ENCODE data around the gene KERA.

KERA gene

DNA sequence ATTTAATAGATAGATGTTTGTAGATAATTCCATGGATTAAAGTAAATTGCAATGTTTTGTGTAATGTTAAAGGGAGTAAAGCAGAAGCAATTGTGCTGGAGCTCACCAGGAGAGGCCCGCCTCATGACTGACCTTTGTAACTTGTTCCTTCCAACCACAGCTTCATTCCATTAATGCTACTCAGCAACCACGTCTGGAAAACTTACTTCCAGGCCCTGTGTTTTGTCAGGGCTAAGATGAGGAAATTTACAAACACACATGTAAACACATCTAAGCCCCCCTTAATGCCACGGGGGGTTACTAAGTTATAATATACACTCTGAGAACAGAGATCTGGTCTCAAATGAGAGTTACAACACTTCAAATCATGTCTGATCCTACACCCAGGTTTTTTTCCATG is 41.1 kb upstream of the KERA start:
- Histone ChIP-seq H3K9me2 (ENCODE audit: low read depth, low read length) (no peaks in the 10 kb centered on the region), H3K79me2 (ENCODE audit: insufficient read depth, low read length) (no peaks in the 10 kb centered on the region), H3K4me3 (ENCODE audit: low read depth, low read length, poor library complexity, severe bottlenecking) (no peak overlapping the region), H3K9me3 (ENCODE audit: low read length) (no peaks in the 10 kb centered on the region), H2AFZ (ENCODE audit: low read length) (no peak overlapping the region), H3K4me1 (ENCODE audit: insufficient read depth, low read length, severe bottlenecking) (no peaks in the 10 kb centered on the region), H3K27me3 (ENCODE audit: insufficient read depth, low read length) (no peaks in the 10 kb centered on the region), H3F3A (ENCODE audit: insufficient read depth, low read length) (no peaks in the 10 kb centered on the region), H3K9ac (ENCODE audit: low read length) (no peak overlapping the region), H3K36me3 (ENCODE audit: insufficient read depth, low read length) (no peaks in the 10 kb centered on the region), H3K27ac (ENCODE audit: low read depth, low read length, poor library complexity, severe bottlenecking) (no peak overlapping the region), H4K20me1 (ENCODE audit: insufficient read depth, low read length) (no peaks in the 10 kb centered on the region), H3K4me2 (ENCODE audit: low read length) (no peak overlapping the region)
- no peak for TF ChIP-seq EZH2 (IDR thresholded peaks at IDR 0.05; ENCODE audit: borderline replicate concordance, low read length)
- TF ChIP-seq, protein P1, sequence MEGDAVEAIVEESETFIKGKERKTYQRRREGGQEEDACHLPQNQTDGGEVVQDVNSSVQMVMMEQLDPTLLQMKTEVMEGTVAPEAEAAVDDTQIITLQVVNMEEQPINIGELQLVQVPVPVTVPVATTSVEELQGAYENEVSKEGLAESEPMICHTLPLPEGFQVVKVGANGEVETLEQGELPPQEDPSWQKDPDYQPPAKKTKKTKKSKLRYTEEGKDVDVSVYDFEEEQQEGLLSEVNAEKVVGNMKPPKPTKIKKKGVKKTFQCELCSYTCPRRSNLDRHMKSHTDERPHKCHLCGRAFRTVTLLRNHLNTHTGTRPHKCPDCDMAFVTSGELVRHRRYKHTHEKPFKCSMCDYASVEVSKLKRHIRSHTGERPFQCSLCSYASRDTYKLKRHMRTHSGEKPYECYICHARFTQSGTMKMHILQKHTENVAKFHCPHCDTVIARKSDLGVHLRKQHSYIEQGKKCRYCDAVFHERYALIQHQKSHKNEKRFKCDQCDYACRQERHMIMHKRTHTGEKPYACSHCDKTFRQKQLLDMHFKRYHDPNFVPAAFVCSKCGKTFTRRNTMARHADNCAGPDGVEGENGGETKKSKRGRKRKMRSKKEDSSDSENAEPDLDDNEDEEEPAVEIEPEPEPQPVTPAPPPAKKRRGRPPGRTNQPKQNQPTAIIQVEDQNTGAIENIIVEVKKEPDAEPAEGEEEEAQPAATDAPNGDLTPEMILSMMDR (IDR thresholded peaks at IDR 0.05; ENCODE audit: low read length) = no peak

DNA sequence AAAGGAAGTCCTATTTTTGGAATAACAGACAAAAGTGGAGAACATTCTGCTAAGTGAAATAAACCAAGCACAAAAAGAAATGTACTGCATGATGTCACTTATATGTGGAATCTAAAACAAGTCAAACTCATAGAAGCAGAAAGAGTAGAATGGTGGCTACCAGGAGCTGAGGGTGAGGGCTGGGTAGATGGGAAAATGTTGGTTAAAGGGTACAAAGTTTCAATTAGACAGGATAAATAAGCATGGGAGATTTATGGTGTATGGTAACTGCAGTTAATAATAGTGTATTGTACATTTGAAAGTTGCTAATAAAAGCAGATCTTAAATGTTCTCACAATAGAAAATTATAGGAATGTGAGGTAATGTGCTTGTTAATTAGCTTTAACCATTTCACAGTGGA is 40.6 kb upstream of the KERA start:
- Histone ChIP-seq H3K9me3 (ENCODE audit: low read length) (no peaks in the 10 kb centered on the region), H3K4me2 (ENCODE audit: low read length) (no peak overlapping the region), H3K9me2 (ENCODE audit: low read depth, low read length) (no peaks in the 10 kb centered on the region), H3K27ac (ENCODE audit: low read depth, low read length, poor library complexity, severe bottlenecking) (no peak overlapping the region), H2AFZ (ENCODE audit: low read length) (no peak overlapping the region), H3K27me3 (ENCODE audit: insufficient read depth, low read length) (no peaks in the 10 kb centered on the region), H3K4me1 (ENCODE audit: insufficient read depth, low read length, severe bottlenecking) (no peaks in the 10 kb centered on the region), H3K79me2 (ENCODE audit: insufficient read depth, low read length) (no peaks in the 10 kb centered on the region), H3K4me3 (ENCODE audit: low read depth, low read length, poor library complexity, severe bottlenecking) (no peak overlapping the region), H3K36me3 (ENCODE audit: insufficient read depth, low read length) (no peaks in the 10 kb centered on the region), H3K9ac (ENCODE audit: low read length) (no peak overlapping the region), H4K20me1 (ENCODE audit: insufficient read depth, low read length) (no peaks in the 10 kb centered on the region), H3F3A (ENCODE audit: insufficient read depth, low read length) (no peaks in the 10 kb centered on the region)
- TF ChIP-seq, protein P1 (IDR thresholded peaks at IDR 0.05; ENCODE audit: low read length) = no peak
- no peak for TF ChIP-seq EZH2 (IDR thresholded peaks at IDR 0.05; ENCODE audit: borderline replicate concordance, low read length)

DNA sequence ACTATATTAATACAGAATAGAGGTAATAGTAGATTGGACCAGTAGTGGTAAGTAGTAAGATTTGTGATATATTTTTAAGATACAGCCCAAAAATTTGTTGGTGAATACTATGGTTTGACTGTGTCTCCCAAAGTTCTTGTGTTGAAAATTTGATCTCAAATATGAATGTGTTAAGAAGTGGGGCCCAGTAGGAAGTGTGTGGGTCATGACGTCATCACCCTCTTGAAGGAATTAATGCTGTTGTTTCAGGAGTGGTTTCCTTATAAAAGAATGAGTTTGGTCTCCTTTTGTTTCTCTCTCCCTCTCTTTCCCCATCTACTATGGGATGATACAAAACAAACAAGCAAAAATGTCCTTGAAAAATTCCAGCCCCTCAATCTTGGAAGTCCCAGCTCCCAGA is 37.1 kb upstream of the KERA start:
- Histone ChIP-seq H4K20me1 (ENCODE audit: insufficient read depth, low read length) (no peaks in the 10 kb centered on the region), H3F3A (ENCODE audit: insufficient read depth, low read length) (no peaks in the 10 kb centered on the region), H3K27ac (ENCODE audit: low read depth, low read length, poor library complexity, severe bottlenecking) (no peak overlapping the region), H3K4me1 (ENCODE audit: insufficient read depth, low read length, severe bottlenecking) (no peaks in the 10 kb centered on the region), H3K79me2 (ENCODE audit: insufficient read depth, low read length) (no peaks in the 10 kb centered on the region), H3K27me3 (ENCODE audit: insufficient read depth, low read length) (no peaks in the 10 kb centered on the region), H2AFZ (ENCODE audit: low read length) (no peak overlapping the region), H3K36me3 (ENCODE audit: insufficient read depth, low read length) (no peaks in the 10 kb centered on the region), H3K9me2 (ENCODE audit: low read depth, low read length) (no peaks in the 10 kb centered on the region), H3K9me3 (ENCODE audit: low read length) (no peaks in the 10 kb centered on the region), H3K4me3 (ENCODE audit: low read depth, low read length, poor library complexity, severe bottlenecking) (no peak overlapping the region), H3K4me2 (ENCODE audit: low read length) (no peak overlapping the region), H3K9ac (ENCODE audit: low read length) (no peak overlapping the region)
- TF ChIP-seq, protein P1 (IDR thresholded peaks at IDR 0.05; ENCODE audit: low read length) = no peak
- TF ChIP-seq EZH2 (IDR thresholded peaks at IDR 0.05; ENCODE audit: borderline replicate concordance, low read length) = no peak

Measured in OCI-LY1 (cell line).